ENCODE measurements around the gene DEFB131B. TPM values are rescaled to one million over a fixed set of nuclear protein-coding genes. Genes with fewer than 3 reads are reported as not detected.

The DEFB131B gene
- total RNA-seq, 1 experiment from 2014 or later, result not detected

DNA sequence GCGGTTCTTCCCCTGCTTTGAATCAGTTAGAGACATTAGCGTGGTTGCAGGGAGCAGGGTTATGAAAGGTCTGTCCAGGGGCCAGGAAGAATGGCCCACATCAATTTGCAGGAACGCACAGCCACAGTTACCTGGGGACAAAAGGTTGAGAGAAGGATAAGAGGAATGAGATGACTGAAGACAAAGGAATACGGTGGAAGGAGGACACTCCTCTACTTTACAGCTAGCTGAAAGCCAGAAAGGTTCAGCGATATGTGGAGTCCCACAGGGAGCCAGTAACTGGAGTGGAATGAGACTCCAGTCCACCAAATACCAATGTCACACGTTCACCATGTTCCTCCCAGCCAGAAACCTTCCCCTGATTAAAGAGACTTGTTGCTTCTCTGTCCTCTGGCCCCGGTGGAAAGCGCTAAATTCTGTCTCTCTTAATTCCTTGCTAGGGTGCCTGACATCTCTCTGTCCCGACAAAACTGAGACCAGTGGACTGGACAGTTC lies 39.4 kb downstream of the DEFB131B start:
- H3K9me2 ChIP-seq (ENCODE audit: insufficient read depth), result no peaks in the 10 kb centered on the region
- ChIA-PET CTCF (no interaction called here), RAD21 (ENCODE audit: low non-redundant PET in 1 of 2, low total read pairs in 2 of 2, uncharacterized antibody in 2 of 2, unreplicated experiment in 2 of 2) (no interaction called here), POLR2A (no interaction called here)
- intact Hi-C loops (cut with micrococcal nuclease), result no loop called here
- DNase-seq (ENCODE audit: low read depth, low spot score), result no peak
- H3K4me3 ChIP-seq (replicated peaks in 1 of 2; ENCODE audit: low read depth in 1 of 2, low read length in 2 of 2), result no peak overlapping the region
- no peaks in the 10 kb centered on the region for H4K20me1 ChIP-seq (ENCODE audit: insufficient read depth)
- no peaks in the 10 kb centered on the region for H3K4me1 ChIP-seq (ENCODE audit: control insufficient read depth in 1 of 2, insufficient read depth in 2 of 2, low read length in 2 of 2)
- no TSS peak for BruUV-seq (replicated peaks)
- H3K4me2 ChIP-seq (ENCODE audit: low read length), result no peak overlapping the region
- H3K36me3 ChIP-seq (ENCODE audit: control insufficient read depth in 1 of 2, insufficient read depth in 2 of 2, low read length in 2 of 2), result no peaks in the 10 kb centered on the region; a peak in 1 of 4 replicates
- TF ChIP-seq SP1 (IDR thresholded peaks at IDR 0.05; ENCODE audit: low read depth) (no peak), EZH2phosphoT487 (IDR thresholded peaks at IDR 0.05; ENCODE audit: borderline replicate concordance) (no peak), SRF (IDR thresholded peaks at IDR 0.05; ENCODE audit: low read depth) (no peak), YY1 (IDR thresholded peaks at IDR 0.05; ENCODE audit: extremely low read depth, insufficient replicate concordance, low read depth, low read length) (no peak), JUND (IDR thresholded peaks at IDR 0.05) (no peak), CTCF (IDR thresholded peaks at IDR 0.05 in 2 of 3, conservative IDR thresholded peaks at IDR 0.05 in 1 of 3; ENCODE audit: borderline replicate concordance in 1 of 3, insufficient read depth in 1 of 3, low read depth in 2 of 3, low read length in 2 of 3) (no peak), POLR2A (IDR thresholded peaks at IDR 0.05; ENCODE audit: borderline replicate concordance, extremely low read depth, insufficient read depth, insufficient read length) (no peak), CEBPB (IDR thresholded peaks at IDR 0.05; ENCODE audit: low read depth) (no peak), RAD21 (IDR thresholded peaks at IDR 0.05; ENCODE audit: low read depth) (no peak), ELF1 (IDR thresholded peaks at IDR 0.05; ENCODE audit: borderline replicate concordance, low read depth) (no peak), ZNF274 (IDR thresholded peaks at IDR 0.05; ENCODE audit: low read depth, low read length) (no peak), MAX (IDR thresholded peaks at IDR 0.05) (no peak), ZFX (IDR thresholded peaks at IDR 0.05) (no peak), FOSL1 (IDR thresholded peaks at IDR 0.05; ENCODE audit: low read depth) (no peak), POLR2AphosphoS5 (IDR thresholded peaks at IDR 0.05; ENCODE audit: low read depth, low read length) (no peak), TCF7L2 (IDR thresholded peaks at IDR 0.05; ENCODE audit: borderline replicate concordance, extremely low read depth, insufficient read depth, insufficient read length) (no peak)
- TF ChIP-seq, protein P1, sequence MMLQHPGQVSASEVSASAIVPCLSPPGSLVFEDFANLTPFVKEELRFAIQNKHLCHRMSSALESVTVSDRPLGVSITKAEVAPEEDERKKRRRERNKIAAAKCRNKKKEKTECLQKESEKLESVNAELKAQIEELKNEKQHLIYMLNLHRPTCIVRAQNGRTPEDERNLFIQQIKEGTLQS (IDR thresholded peaks at IDR 0.05), result no peak
- TF ChIP-seq, protein P2, sequence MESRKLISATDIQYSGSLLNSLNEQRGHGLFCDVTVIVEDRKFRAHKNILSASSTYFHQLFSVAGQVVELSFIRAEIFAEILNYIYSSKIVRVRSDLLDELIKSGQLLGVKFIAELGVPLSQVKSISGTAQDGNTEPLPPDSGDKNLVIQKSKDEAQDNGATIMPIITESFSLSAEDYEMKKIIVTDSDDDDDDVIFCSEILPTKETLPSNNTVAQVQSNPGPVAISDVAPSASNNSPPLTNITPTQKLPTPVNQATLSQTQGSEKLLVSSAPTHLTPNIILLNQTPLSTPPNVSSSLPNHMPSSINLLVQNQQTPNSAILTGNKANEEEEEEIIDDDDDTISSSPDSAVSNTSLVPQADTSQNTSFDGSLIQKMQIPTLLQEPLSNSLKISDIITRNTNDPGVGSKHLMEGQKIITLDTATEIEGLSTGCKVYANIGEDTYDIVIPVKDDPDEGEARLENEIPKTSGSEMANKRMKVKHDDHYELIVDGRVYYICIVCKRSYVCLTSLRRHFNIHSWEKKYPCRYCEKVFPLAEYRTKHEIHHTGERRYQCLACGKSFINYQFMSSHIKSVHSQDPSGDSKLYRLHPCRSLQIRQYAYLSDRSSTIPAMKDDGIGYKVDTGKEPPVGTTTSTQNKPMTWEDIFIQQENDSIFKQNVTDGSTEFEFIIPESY (IDR thresholded peaks at IDR 0.05; ENCODE audit: extremely low read depth, insufficient replicate concordance, low read length), result no peak
- no peaks in the 10 kb centered on the region for H3K79me2 ChIP-seq (ENCODE audit: insufficient read depth, low read length)
- no peak overlapping the region for H2AFZ ChIP-seq (ENCODE audit: low read depth, low read length, poor library complexity, severe bottlenecking)
- no peaks in the 10 kb centered on the region for H3K9me3 ChIP-seq (ENCODE audit: control insufficient read depth in 1 of 2, insufficient read depth in 1 of 2, low read depth in 1 of 2, low read length in 2 of 2)
- H3K27ac ChIP-seq (ENCODE audit: low read depth, low read length), result no peak overlapping the region
- H3K27me3 ChIP-seq (ENCODE audit: insufficient read depth, low read length), result no peaks in the 10 kb centered on the region
- ATAC-seq, result no peak
- no peak overlapping the region for H3K9ac ChIP-seq (ENCODE audit: low read length)
